K562 (cell line): ENCODE measurements around the gene SLC25A29. TPM values are rescaled to one million over a fixed set of nuclear protein-coding genes. Genes with fewer than 3 reads are reported as not detected.

ENCODE experiments used
- ATAC-seq: fragments of 200-7000 bp; cut with Tn5 transposase; 3 replicates; pipeline ENCODE4 v1.9.1; 2020; ENCODE audit warnings: moderate library complexity
- BruUV-seq: library from RNA; stranded (reverse); fragments of 400-500 nt; replicated peaks from 2 replicates; lab custom pipeline; 2021; lab: Mats Ljungman, UMichigan
- CTCF ChIA-PET: fragments of 300-600 bp; formaldehyde crosslinking; extraction: SDS; loops from one replicate; lab custom pipeline; 2021; ENCODE audit warnings: low intra/inter-chr PET ratio; lab: Yijun Ruan, JAX
- POLR2A ChIA-PET: fragments of 300-600, 350-650 bp; sonication (Branson Sonifier 250); formaldehyde crosslinking; extraction: SDS; loops from one replicate; lab custom pipeline; 2021; ENCODE audit warnings: antibody characterized with exemption, inconsistent platforms; lab: Yijun Ruan, JAX
- DNase-seq, 4 experiments: peaks; one replicate each; pipeline versions ENCODE4 v3.0.0 to v3.0.0-alpha.2; 2011 to 2018; ENCODE audit warnings: low spot score in 3 of 4, mixed read lengths in 3 of 4; ENCODE audit errors: extremely low read depth in 1 of 4
- FAIRE-seq: peaks from 2 replicates; lab custom pipeline; 2011; peaks lifted over from hg19 to GRCh38; lab: Jason Lieb, UNC
- H2AFZ ChIP-seq: 2 replicates; pipeline ENCODE4 v1.6.0; 2011; ENCODE audit warnings: low read depth, low read length, control low read depth, inconsistent platforms
- H3K27ac ChIP-seq: fragments of 200-600 bp; 3 replicates; pipeline ENCODE4 v1.8.0; 2011; ENCODE audit warnings: low read depth, mild to moderate bottlenecking, control low read depth, inconsistent platforms, low read length, moderate library complexity, mixed read lengths; ENCODE audit errors: extremely low read depth
- H3K27me3 ChIP-seq, 2 experiments: fragments of 300-600 bp in 1 of 2; 2 replicates in 1 of 2; 3 replicates in 1 of 2; pipeline versions ENCODE4 v1.6.0 to v1.8.0; 2011; ENCODE audit warnings: inconsistent platforms in 2 of 2, low read length in 2 of 2, mild to moderate bottlenecking in 1 of 2, mixed read lengths in 1 of 2, moderate library complexity in 1 of 2; ENCODE audit not compliant: control insufficient read depth in 2 of 2, insufficient read depth in 2 of 2
- H3K36me3 ChIP-seq: fragments of 300-600 bp; 3 replicates; pipeline ENCODE4 v1.8.0; 2011; ENCODE audit warnings: mild to moderate bottlenecking, low read length, inconsistent platforms; ENCODE audit not compliant: control insufficient read depth, insufficient read depth
- H3K4me1 ChIP-seq, 2 experiments: fragments of 200-600 bp in 1 of 2; replicated peaks in 1 of 2; 2 replicates in 1 of 2; 3 replicates in 1 of 2; pipeline versions ENCODE4 v1.5.1 to v1.8.0; 2011; ENCODE audit warnings: inconsistent platforms in 2 of 2, low read length in 2 of 2, mild to moderate bottlenecking in 1 of 2, mixed read lengths in 1 of 2, moderate library complexity in 1 of 2; ENCODE audit not compliant: control insufficient read depth in 2 of 2, insufficient read depth in 2 of 2
- H3K4me2 ChIP-seq: 2 replicates; pipeline ENCODE4 v1.6.1; 2011; ENCODE audit warnings: low read length, control low read depth, inconsistent platforms, mixed read lengths; ENCODE audit not compliant: insufficient read depth
- H3K4me3 ChIP-seq: fragments of 200-600 bp; sonication (generic), shearing (Covaris generic); 2 replicates; pipeline ENCODE4 v1.5.1; 2016; ENCODE audit warnings: control low read depth, inconsistent platforms
- H3K79me2 ChIP-seq: fragments of 200-600 bp; 3 replicates; pipeline ENCODE4 v1.8.0; 2011; ENCODE audit warnings: low read length, inconsistent platforms; ENCODE audit not compliant: control insufficient read depth, insufficient read depth
- H3K9ac ChIP-seq, 2 experiments: 2 replicates each; pipeline versions ENCODE4 v1.6.0 to v1.6.1; 2011; ENCODE audit warnings: low read depth in 2 of 2, low read length in 2 of 2, control low read depth in 1 of 2, inconsistent platforms in 1 of 2, mild to moderate bottlenecking in 1 of 2, mixed read lengths in 1 of 2; ENCODE audit not compliant: insufficient read depth in 1 of 2
- H3K9me1 ChIP-seq: one replicate; pipeline ENCODE4 v1.6.0; 2011; ENCODE audit warnings: inconsistent platforms, mild to moderate bottlenecking, low read length, moderate library complexity; ENCODE audit not compliant: control insufficient read depth, insufficient read depth
- H3K9me3 ChIP-seq: replicated peaks from 2 replicates; pipeline ENCODE4 v1.5.1; 2011; ENCODE audit warnings: low read depth, low read length, inconsistent platforms; ENCODE audit not compliant: control insufficient read depth, insufficient read depth
- H4K20me1 ChIP-seq: replicated peaks from 2 replicates; pipeline ENCODE4 v1.6.1; 2011; ENCODE audit warnings: low read length, inconsistent platforms, mixed read lengths; ENCODE audit not compliant: control insufficient read depth, insufficient read depth
- ADNP ChIP-seq: fragments of 200-800 bp; sonication (Bioruptor generic); IDR thresholded peaks from 2 replicates; pipeline ENCODE4 v1.6.1; 2016; ENCODE audit warnings: missing genetic modification characterization, missing compliant biosample characterization
- CAMTA2 ChIP-seq: fragments of 250-450 bp; sonication (Bioruptor Pico); conservative IDR thresholded peaks from 2 replicates; pipeline ENCODE4 v1.5.1; 2022
- DIDO1 ChIP-seq: fragments of 450-650 bp; IDR thresholded peaks from 2 replicates; pipeline ENCODE4 v1.6.1; 2016; ENCODE audit warnings: low read depth, missing biosample characterization, missing genetic modification characterization
- FOXM1 ChIP-seq, 2 experiments: fragments of 450-650 bp in 1 of 2; sonication (generic) in 1 of 2; formaldehyde crosslinking in 1 of 2; IDR thresholded peaks; 2 replicates each; pipeline versions ENCODE4 v1.6.1 to v1.9.0; 2017 to 2022; ENCODE audit warnings: low read depth in 2 of 2, mild to moderate bottlenecking in 2 of 2, missing genetic modification reagents in 1 of 2, moderate library complexity in 1 of 2
- HNRNPL ChIP-seq: fragments of 200-400 bp; formaldehyde crosslinking; IDR thresholded peaks from 2 replicates; pipeline ENCODE4 v1.6.1; 2017; ENCODE audit warnings: low read depth, mild to moderate bottlenecking, low read length
- KLF13 ChIP-seq: fragments of 450-650 bp; IDR thresholded peaks from 2 replicates; pipeline ENCODE4 v1.6.1; 2016; ENCODE audit warnings: missing genetic modification characterization, low read depth, mild to moderate bottlenecking, missing compliant biosample characterization, moderate library complexity, borderline replicate concordance
- LARP7 ChIP-seq: fragments of 450-650 bp; IDR thresholded peaks from 2 replicates; pipeline ENCODE4 v1.6.1; 2016
- MAFK ChIP-seq: IDR thresholded peaks from 2 replicates; pipeline ENCODE4 v1.6.1; 2011; ENCODE audit warnings: low read length, improper control_type of control experiment
- NFIC ChIP-seq: fragments of 450-650 bp; IDR thresholded peaks from 2 replicates; pipeline ENCODE4 v1.6.1; 2017; ENCODE audit warnings: mild to moderate bottlenecking, inconsistent platforms
- NFXL1 ChIP-seq: fragments of 450-650 bp; formaldehyde crosslinking; IDR thresholded peaks from 2 replicates; pipeline ENCODE4 v1.4.0; 2021; ENCODE audit warnings: mild to moderate bottlenecking
- SUPT5H ChIP-seq: fragments of 450-650 bp; IDR thresholded peaks from 2 replicates; pipeline ENCODE4 v1.6.1; 2016
- ZC3H8 ChIP-seq: fragments of 450-650 bp; IDR thresholded peaks from 2 replicates; pipeline ENCODE4 v1.6.1; 2017
- ZNF431 ChIP-seq: sonication (generic); formaldehyde crosslinking; IDR thresholded peaks from 2 replicates; pipeline ENCODE4 v1.8.0; 2022; ENCODE audit warnings: mild to moderate bottlenecking, missing genetic modification reagents
- WGBS: fragments of 100-300 bp; shearing (Covaris generic); methylation state at CpG from one replicate; pipeline ENCODE4 v1.1.6; 2016; ENCODE audit warnings: low coverage, mixed read lengths; ENCODE audit not compliant: insufficient coverage; ENCODE audit errors: missing lambda C conversion rate; 5-methylcytosine and 5-hydroxymethylcytosine counted together
- in situ Hi-C: fragments of 300-500 bp; cut with MboI; formaldehyde crosslinking; loops from 4 replicates; pipeline ENCODE4 v1.15.0; 2018; ENCODE audit warnings: inconsistent platforms, mixed read lengths
- intact Hi-C: fragments of 100-400 bp; cut with micrococcal nuclease; formaldehyde crosslinking; loops from 2 replicates; pipeline ENCODE4 v1.14.2; 2022
- polyA plus RNA-seq, 8 experiments: library from polyadenylated mRNA; depleted of rRNA in 4 of 8; stranded (reverse) in 5 of 8; unstranded in 3 of 8; fragments of >200 nt; fragmentation: Nextera tagmentation in 2 of 8; fragmentation: Illumina TruSeq in 1 of 8; extraction: Ambion mirVana in 2 of 8; extraction: Trizol in 1 of 8; gene quantifications; 2 replicates each; pipeline versions ENCODE4 v1.2.1 to v1.2.3, GENCODE V29; 2011 to 2014; ENCODE audit warnings: inconsistent platforms in 1 of 8, missing spikeins in 1 of 8
- total RNA-seq, 7 experiments: library from RNA; depleted of rRNA in 6 of 7; stranded (reverse); fragments of >200 nt in 6 of 7; fragmentation: Illumina TruSeq in 2 of 7; extraction: Trizol in 2 of 7; gene quantifications; 2 replicates each; pipeline versions ENCODE4 v1.2.1 to v1.2.3, GENCODE V29; 2011 to 2021; ENCODE audit warnings: low replicate concordance in 1 of 7
- TF ChIP-seq, protein P1 (sequence below), 2 experiments: fragments of 450-650 bp in 1 of 2; sonication (generic) in 1 of 2; formaldehyde crosslinking in 1 of 2; IDR thresholded peaks in 1 of 2; conservative IDR thresholded peaks in 1 of 2; 2 replicates each; pipeline versions ENCODE4 v1.6.1 to v1.8.1; 2016 to 2023; ENCODE audit warnings: mild to moderate bottlenecking in 2 of 2, moderate library complexity in 2 of 2, inconsistent platforms in 1 of 2, missing genetic modification reagents in 1 of 2
- TF ChIP-seq, protein P2 (sequence below): fragments of 250-450 bp; sonication (Bioruptor Pico); IDR thresholded peaks from 2 replicates; pipeline ENCODE4 v1.5.0; 2021
- TF ChIP-seq, protein P3 (sequence below): sonication (generic); formaldehyde crosslinking; IDR thresholded peaks from 2 replicates; pipeline ENCODE4 v1.5.0; 2020; ENCODE audit warnings: missing genetic modification reagents
- TF ChIP-seq, protein P4 (sequence below): fragments of 250-450 bp; sonication (Bioruptor Pico); IDR thresholded peaks from 2 replicates; pipeline ENCODE4 v1.4.0; 2020; ENCODE audit warnings: mild to moderate bottlenecking, moderate library complexity

SLC25A29 gene
- total and polyA plus RNA-seq, 9 of the 15 experiments (the other 6 are each of a cell fraction or from before 2014, with no cell fraction given) = 0.07 to 17.5 (median 4.8) TPM

GRCh38 chr14:100282766-100283419 is 23.4 kb downstream of the SLC25A29 start:
- POLR2A ChIA-PET = interaction anchor here (0.8 to 1.8 kb wide), 3 partner anchors 15 to 21 kb away, joined by 3 to 6 read pairs (median 4); no protein-coding TSS in a partner anchor
- H2AFZ ChIP-seq = no peak overlapping the region
- no peak for ATAC-seq
- 0 out of 2 replicates have a peak, but pooled peaks cover 3% of the 10 kb centered on the region for H4K20me1 ChIP-seq
- in situ Hi-C loops (no loop called here), intact Hi-C loops (no loop called here)
- BruUV-seq = no TSS peak
- no peak for DNase-seq
- peaks cover 26% of the 10 kb centered on the region for H3K79me2 ChIP-seq
- CTCF ChIA-PET = no interaction called here
- no peaks in the 10 kb centered on the region for H3K9me1 ChIP-seq
- no peak overlapping the region for H3K9ac ChIP-seq
- no peak overlapping the region for H3K4me3 ChIP-seq
- H3K4me2 ChIP-seq = no peak overlapping the region
- H3K9me3 ChIP-seq = no peaks in the 10 kb centered on the region
- TF ChIP-seq NFIC (no peak), MAFK (no peak), DIDO1 (tag) (no peak), SUPT5H (no peak), ADNP (tag) (no peak), FOXM1 (IDR thresholded peaks at IDR 0.05; ENCODE audit: low read depth) (no peak), FOXM1 (CRISPR knock-in tag; IDR thresholded peaks at IDR 0.05; ENCODE audit: low read depth) (no peak), KLF13 (no peak), ZNF431 (no peak), LARP7 (no peak), ZC3H8 (no peak), HNRNPL (no peak), NFXL1 (CRISPR knock-in tag) (no peak), CAMTA2 (CRISPR knock-in tag) (no peak)
- TF ChIP-seq, protein P1, sequence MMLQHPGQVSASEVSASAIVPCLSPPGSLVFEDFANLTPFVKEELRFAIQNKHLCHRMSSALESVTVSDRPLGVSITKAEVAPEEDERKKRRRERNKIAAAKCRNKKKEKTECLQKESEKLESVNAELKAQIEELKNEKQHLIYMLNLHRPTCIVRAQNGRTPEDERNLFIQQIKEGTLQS (IDR thresholded peaks at IDR 0.05) = no peak
- TF ChIP-seq, protein P1 (CRISPR knock-in tag; conservative IDR thresholded peaks at IDR 0.05) = no peak
- TF ChIP-seq, protein P2, sequence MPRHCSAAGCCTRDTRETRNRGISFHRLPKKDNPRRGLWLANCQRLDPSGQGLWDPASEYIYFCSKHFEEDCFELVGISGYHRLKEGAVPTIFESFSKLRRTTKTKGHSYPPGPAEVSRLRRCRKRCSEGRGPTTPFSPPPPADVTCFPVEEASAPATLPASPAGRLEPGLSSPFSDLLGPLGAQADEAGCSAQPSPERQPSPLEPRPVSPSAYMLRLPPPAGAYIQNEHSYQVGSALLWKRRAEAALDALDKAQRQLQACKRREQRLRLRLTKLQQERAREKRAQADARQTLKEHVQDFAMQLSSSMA = no peak
- TF ChIP-seq, protein P3, sequence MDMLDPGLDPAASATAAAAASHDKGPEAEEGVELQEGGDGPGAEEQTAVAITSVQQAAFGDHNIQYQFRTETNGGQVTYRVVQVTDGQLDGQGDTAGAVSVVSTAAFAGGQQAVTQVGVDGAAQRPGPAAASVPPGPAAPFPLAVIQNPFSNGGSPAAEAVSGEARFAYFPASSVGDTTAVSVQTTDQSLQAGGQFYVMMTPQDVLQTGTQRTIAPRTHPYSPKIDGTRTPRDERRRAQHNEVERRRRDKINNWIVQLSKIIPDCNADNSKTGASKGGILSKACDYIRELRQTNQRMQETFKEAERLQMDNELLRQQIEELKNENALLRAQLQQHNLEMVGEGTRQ (CRISPR knock-in tag) = no peak
- TF ChIP-seq, protein P4, sequence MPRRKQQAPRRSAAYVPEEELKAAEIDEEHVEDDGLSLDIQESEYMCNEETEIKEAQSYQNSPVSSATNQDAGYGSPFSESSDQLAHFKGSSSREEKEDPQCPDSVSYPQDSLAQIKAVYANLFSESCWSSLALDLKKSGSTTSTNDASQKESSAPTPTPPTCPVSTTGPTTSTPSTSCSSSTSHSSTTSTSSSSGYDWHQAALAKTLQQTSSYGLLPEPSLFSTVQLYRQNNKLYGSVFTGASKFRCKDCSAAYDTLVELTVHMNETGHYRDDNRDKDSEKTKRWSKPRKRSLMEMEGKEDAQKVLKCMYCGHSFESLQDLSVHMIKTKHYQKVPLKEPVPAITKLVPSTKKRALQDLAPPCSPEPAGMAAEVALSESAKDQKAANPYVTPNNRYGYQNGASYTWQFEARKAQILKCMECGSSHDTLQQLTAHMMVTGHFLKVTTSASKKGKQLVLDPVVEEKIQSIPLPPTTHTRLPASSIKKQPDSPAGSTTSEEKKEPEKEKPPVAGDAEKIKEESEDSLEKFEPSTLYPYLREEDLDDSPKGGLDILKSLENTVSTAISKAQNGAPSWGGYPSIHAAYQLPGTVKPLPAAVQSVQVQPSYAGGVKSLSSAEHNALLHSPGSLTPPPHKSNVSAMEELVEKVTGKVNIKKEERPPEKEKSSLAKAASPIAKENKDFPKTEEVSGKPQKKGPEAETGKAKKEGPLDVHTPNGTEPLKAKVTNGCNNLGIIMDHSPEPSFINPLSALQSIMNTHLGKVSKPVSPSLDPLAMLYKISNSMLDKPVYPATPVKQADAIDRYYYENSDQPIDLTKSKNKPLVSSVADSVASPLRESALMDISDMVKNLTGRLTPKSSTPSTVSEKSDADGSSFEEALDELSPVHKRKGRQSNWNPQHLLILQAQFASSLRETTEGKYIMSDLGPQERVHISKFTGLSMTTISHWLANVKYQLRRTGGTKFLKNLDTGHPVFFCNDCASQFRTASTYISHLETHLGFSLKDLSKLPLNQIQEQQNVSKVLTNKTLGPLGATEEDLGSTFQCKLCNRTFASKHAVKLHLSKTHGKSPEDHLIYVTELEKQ (CRISPR knock-in tag) = no peak
- TF ChIP-seq, all 486 proteins: peak for 0
- Histone ChIP-seq H3K27ac (no peak overlapping the region), H3K4me1 (peaks cover 0 to 30% of the 10 kb centered on the region in 2 experiments; a peak in 3 of 5 replicates), H3K36me3 (peaks cover 38% of the 10 kb centered on the region; the same call in 1 of the 3 replicates), H3K27me3 (no peaks in the 10 kb centered on the region)
- 88% methylated on average over 8 of the region's 9 CpGs for WGBS
- FAIRE-seq = no peak
